Mucosa of descending colon (tissue), 3 donors: ENCODE measurements around the gene ANGEL1. TPM values are rescaled to one million over a fixed set of nuclear protein-coding genes. Genes with fewer than 3 reads are reported as not detected.

ENCODE experiments used
- ATAC-seq: fragments of 200-7000 bp; cut with Tn5 transposase; one replicate; pipeline ENCODE4 v1.9.1; 2020; ENCODE audit warnings: mild to moderate bottlenecking, moderate library complexity
- DNase-seq, 3 donors: peaks; one replicate each; pipeline ENCODE4 v3.0.0-alpha.2; 2020
- H3K36me3 ChIP-seq: fragments of 200-600 bp; one replicate; pipeline ENCODE4 v1.8.0; 2021; ENCODE audit warnings: low read depth, mild to moderate bottlenecking
- H3K4me1 ChIP-seq: fragments of 200-600 bp; one replicate; pipeline ENCODE4 v1.8.0; 2021; ENCODE audit warnings: low read depth, mild to moderate bottlenecking
- H3K4me3 ChIP-seq: fragments of 200-600 bp; one replicate; pipeline ENCODE4 v1.8.0; 2021; ENCODE audit warnings: mild to moderate bottlenecking
- H3K9me3 ChIP-seq: fragments of 200-600 bp; one replicate; pipeline ENCODE4 v1.8.0; 2021; ENCODE audit warnings: mild to moderate bottlenecking
- intact Hi-C, 2 donors: fragments of 100-400 bp; cut with DNase I in 1 of 2; cut with micrococcal nuclease in 1 of 2; formaldehyde crosslinking; loops; one replicate each; pipeline versions ENCODE4 v1.11.0 to v1.11.1; 2022; cut with DNase I, micrococcal nuclease
- total RNA-seq, 3 donors: library from RNA; stranded (reverse); fragmentation: NEBNext Ultra II Directional in 2 of 3; extraction: Animal tissue kit (Norgen Biotek cat#: 25700) in 2 of 3; gene quantifications; one replicate each; pipeline versions ENCODE4 v1.2.1 to v1.2.4, GENCODE V29; 2021 to 2023
- TF ChIP-seq, protein P1 (sequence below): fragments of 200-600 bp; IDR thresholded peaks from one replicate; pipeline ENCODE4 v1.8.0; 2022; ENCODE audit warnings: antibody characterized with exemption, mild to moderate bottlenecking
- donor health status: DM: no; HTN: no; CAD: no; lungs with moderate emphysema.
- donor health status: DM: no; HTN: no; CAD: no.
- donor health status: DM: no; HTN: yes; CAD: no.

ANGEL1 gene
- total RNA-seq, 3 donors from 2014 or later, result 12.6 to 17.1 (median 13.5) TPM

- DNase-seq (no peak), ATAC-seq (no peak)
- TF ChIP-seq, protein P1, sequence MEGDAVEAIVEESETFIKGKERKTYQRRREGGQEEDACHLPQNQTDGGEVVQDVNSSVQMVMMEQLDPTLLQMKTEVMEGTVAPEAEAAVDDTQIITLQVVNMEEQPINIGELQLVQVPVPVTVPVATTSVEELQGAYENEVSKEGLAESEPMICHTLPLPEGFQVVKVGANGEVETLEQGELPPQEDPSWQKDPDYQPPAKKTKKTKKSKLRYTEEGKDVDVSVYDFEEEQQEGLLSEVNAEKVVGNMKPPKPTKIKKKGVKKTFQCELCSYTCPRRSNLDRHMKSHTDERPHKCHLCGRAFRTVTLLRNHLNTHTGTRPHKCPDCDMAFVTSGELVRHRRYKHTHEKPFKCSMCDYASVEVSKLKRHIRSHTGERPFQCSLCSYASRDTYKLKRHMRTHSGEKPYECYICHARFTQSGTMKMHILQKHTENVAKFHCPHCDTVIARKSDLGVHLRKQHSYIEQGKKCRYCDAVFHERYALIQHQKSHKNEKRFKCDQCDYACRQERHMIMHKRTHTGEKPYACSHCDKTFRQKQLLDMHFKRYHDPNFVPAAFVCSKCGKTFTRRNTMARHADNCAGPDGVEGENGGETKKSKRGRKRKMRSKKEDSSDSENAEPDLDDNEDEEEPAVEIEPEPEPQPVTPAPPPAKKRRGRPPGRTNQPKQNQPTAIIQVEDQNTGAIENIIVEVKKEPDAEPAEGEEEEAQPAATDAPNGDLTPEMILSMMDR, result no peak
- Histone ChIP-seq H3K4me3 (no peak overlapping the region), H3K9me3 (no peaks in the 10 kb centered on the region), H3K36me3 (no peaks in the 10 kb centered on the region), H3K4me1 (no peaks in the 10 kb centered on the region)
- intact Hi-C loops, result no loop called here
Measured at GRCh38 chr14:76775695-76776427, 36.8 kb downstream of the ANGEL1 start.

DNA sequence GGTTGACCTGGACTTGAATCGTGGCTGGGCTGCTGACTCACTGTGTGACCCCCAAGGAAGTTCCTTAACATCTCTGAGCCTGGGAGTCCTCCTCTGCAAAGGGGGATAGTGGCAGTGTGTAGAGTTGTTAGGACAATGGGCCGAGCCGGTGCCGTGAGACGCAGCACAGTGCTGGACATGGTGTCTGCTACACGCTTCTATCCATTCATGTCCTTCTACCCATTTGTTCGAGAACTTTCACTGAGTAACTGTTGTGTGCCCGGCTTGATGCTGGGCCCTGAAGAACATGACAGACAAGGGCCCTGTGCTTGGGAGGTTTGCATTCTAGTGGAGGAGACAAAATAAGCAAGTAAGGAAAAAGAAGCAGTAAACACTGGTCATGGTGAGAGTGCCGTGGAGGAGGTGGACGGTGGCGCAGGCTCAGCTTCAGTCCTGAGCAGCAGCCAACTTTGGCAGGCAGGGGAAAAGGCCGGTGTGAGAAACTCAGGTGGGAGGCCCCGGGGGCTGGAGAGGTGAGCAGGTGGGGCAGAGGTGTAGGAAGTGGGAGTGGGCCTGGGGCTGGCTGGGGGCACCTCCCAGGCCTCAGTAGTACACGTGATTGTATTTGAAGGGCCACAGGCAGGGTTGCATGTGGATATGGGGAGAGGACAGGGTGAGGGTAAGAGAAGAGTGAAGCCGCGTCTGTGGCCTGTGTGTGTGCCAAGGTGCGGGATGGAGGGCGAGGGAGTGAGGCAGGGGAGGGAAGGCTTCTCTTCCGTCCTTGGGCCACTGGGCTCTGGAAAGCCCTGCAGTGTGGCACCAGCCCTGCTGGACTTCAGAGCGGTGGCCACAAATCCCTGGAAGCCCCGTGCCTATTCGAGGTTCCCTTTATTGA, 37.6 kb downstream of the ANGEL1 start:
- Histone ChIP-seq H3K36me3 (no peaks in the 10 kb centered on the region), H3K9me3 (no peaks in the 10 kb centered on the region), H3K4me1 (no peaks in the 10 kb centered on the region), H3K4me3 (no peak overlapping the region)
- no peak for ATAC-seq
- intact Hi-C loops, result no loop called here
- DNase-seq, result no peak
- TF ChIP-seq, protein P1, result no peak

GRCh38 chr14:76773956-76774820, 38.5 kb downstream of the ANGEL1 start:
- no peaks in the 10 kb centered on the region for H3K9me3 ChIP-seq
- ATAC-seq (no peak), DNase-seq (no peak)
- H3K4me3 ChIP-seq, result no peak overlapping the region
- H3K4me1 ChIP-seq, result no peaks in the 10 kb centered on the region
- H3K36me3 ChIP-seq, result no peaks in the 10 kb centered on the region
- TF ChIP-seq, protein P1, result no peak
- intact Hi-C loops, result no loop called here

DNA sequence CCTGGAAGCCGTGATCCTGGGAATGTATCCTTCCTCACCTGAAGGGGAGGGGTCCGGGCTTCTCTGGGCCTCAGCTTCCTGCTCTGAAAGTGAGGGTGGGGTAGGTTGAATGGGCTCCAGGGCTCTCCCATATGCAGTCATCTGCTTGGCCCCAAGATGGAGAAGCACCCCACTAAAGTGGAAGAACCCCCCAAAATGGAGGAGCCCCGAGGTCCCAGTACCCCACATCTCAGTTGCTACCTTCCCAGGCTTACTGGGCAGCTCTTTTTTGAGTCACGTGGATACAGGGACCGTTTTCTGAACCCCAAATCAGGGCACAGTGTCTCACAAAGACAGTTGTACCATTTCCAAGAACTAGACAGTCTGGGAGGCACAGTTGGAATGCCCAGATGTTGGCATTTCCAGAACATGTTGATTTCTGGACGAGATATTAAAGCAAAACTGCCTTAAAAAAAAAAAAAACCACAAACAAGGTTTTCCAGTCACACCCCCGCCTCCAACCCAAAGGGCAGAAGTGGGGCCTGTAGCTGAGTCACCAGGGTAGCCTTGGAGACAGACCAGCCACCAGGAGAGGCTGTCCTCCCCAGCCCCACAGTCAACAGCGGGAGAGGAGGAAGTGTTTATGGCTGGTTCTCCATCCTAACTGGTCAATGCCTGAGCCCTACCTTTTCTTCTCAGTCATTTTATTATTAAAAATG, 39.3 kb downstream of the ANGEL1 start:
- intact Hi-C loops, result no loop called here
- ATAC-seq (peak; percentile 65), DNase-seq (no peak)
- H3K4me1 ChIP-seq, result no peaks in the 10 kb centered on the region
- H3K36me3 ChIP-seq, result no peaks in the 10 kb centered on the region
- H3K9me3 ChIP-seq, result no peaks in the 10 kb centered on the region
- TF ChIP-seq, protein P1, result no peak
- H3K4me3 ChIP-seq, result no peak overlapping the region
